Stomach (tissue), 9 donors: ENCODE data around the gene HMGCL. TPM values are rescaled to one million over a fixed set of nuclear protein-coding genes. Genes with fewer than 3 reads are reported as not detected.

ENCODE experiments used
- DNase-seq, 2 donors: peaks; one replicate each; pipeline versions ENCODE4 v3.0.0 to v3.0.0-alpha.2; 2013 to 2019
- H3K27ac ChIP-seq, 5 donors: fragments of 200-600 bp in 4 of 5; sonication (generic) in 4 of 5; one replicate each; pipeline ENCODE4 v1.5.1; 2013 to 2019; ENCODE audit warnings: mild to moderate bottlenecking in 1 of 5, moderate library complexity in 1 of 5
- H3K27me3 ChIP-seq, 3 donors: fragments of 200-600 bp; sonication (generic); one replicate each; pipeline ENCODE4 v1.5.1; 2017 to 2019; ENCODE audit warnings: mixed run types in 1 of 3
- H3K36me3 ChIP-seq, 4 donors: fragments of 200-600 bp; sonication (generic); 1 replicate in 3 of 4; 2 replicates in 1 of 4; pipeline ENCODE4 v1.5.1; 2016 to 2019
- H3K4me1 ChIP-seq, 4 donors: fragments of 200-600 bp; sonication (generic); one replicate each; pipeline ENCODE4 v1.5.1; 2016 to 2019
- H3K4me3 ChIP-seq, 4 donors: fragments of 200-600 bp; sonication (generic) in 3 of 4; one replicate each; pipeline ENCODE4 v1.5.1; 2016 to 2019; ENCODE audit warnings: mild to moderate bottlenecking in 1 of 4
- H3K9me3 ChIP-seq, 4 donors: fragments of 200-600 bp; sonication (generic); one replicate each; pipeline ENCODE4 v1.5.1; 2016 to 2019
- CTCF ChIP-seq, 7 experiments: fragments of 450-650 bp in 4 of 7; fragments of 200-600 bp in 3 of 7; sonication (generic) in 3 of 7; IDR thresholded peaks; one replicate each; pipeline ENCODE4 v1.5.1; 2016 to 2019; ENCODE audit warnings: antibody characterized with exemption in 7 of 7, control low read depth in 2 of 7, mild to moderate bottlenecking in 1 of 7
- EP300 ChIP-seq: sonication (generic); formaldehyde crosslinking; IDR thresholded peaks from one replicate; pipeline ENCODE4 v1.6.1; 2017; ENCODE audit warnings: antibody characterized with exemption
- POLR2A ChIP-seq, 4 donors: fragments of 450-650 bp; IDR thresholded peaks; one replicate each; pipeline ENCODE4 v1.6.1; 2016; ENCODE audit warnings: antibody characterized with exemption in 4 of 4, control low read depth in 2 of 4, mild to moderate bottlenecking in 1 of 4, moderate library complexity in 1 of 4
- POLR2AphosphoS5 ChIP-seq, 3 donors: sonication (generic); formaldehyde crosslinking; IDR thresholded peaks; one replicate each; pipeline ENCODE4 v1.6.1; 2016; ENCODE audit warnings: antibody characterized with exemption in 3 of 3
- WGBS, 5 donors: extraction: QIAGEN DNeasy Blood & Tissue Kit in 3 of 5; methylation state at CpG; one replicate each; pipeline versions ENCODE4 v1.1.5 to v1.1.7; 2013 to 2018; 5-methylcytosine and 5-hydroxymethylcytosine counted together
- intact Hi-C: fragments of 100-400 bp; cut with DNase I; formaldehyde crosslinking; loops from one replicate; pipeline ENCODE4 v1.15.1; 2023; ENCODE audit warnings: low total_unique reads
- polyA plus RNA-seq, 3 donors: library from polyadenylated mRNA; stranded (reverse); fragments of 200-250 nt; gene quantifications; one replicate each; pipeline ENCODE4 v1.2.3, GENCODE V29; 2013
- total RNA-seq, 5 donors: library from RNA; depleted of rRNA; stranded (reverse); fragments of >200 nt; gene quantifications; one replicate each; pipeline versions ENCODE4 v1.1.0 to v1.2.3, GENCODE V29; 2014 to 2016
- donor health status: healthy with polysubstance abuse.
- donor health status: Bipolar disorder and iron deficiency.
- donor health status: healthy.

HMGCL gene
- total and polyA plus RNA-seq, 8 donors: 20.1 to 71.0 (median 40.8) TPM; not detected in 1

- WGBS, 5 donors: 0 to 2% (median 0%) methylated on average over 39 to 82 of the region's 82 CpGs
- TF ChIP-seq POLR2AphosphoS5 (IDR thresholded peaks at IDR 0.05) (peak; percentile 92 to 99 (median 93)), POLR2A (IDR thresholded peaks at IDR 0.05) (peak in 1 of 4 donors; percentile 31), CTCF (IDR thresholded peaks at IDR 0.05) (no peak), EP300 (no peak)
- Histone ChIP-seq H3K4me3 (peak within 1 kb of the TSS; percentile 72 to 88 (median 84)), H3K36me3 (peaks cover 10 to 58% (median 41%) of the 10 kb centered on the region in 4 donors), H3K27ac (peak within 1 kb of the TSS; percentile 91 to 98 (median 96)), H3K4me1 (peaks cover 47 to 60% (median 54%) of the 10 kb centered on the region in 4 donors), H3K9me3 (no peaks in the 10 kb centered on the region), H3K27me3 (no peaks in the 10 kb centered on the region)
- intact Hi-C loops: no loop called here
- peak; percentile 98 to 99 for DNase-seq
These were observed 24.6 kb downstream of the HMGCL start, which contains the start of gene GALE for GRCh38 chr1:23800400-23801337. Gene GALE (minus strand): TSS chr1:23800754. CDS start chr1:23799007, 1,747 bp downstream.

DNA sequence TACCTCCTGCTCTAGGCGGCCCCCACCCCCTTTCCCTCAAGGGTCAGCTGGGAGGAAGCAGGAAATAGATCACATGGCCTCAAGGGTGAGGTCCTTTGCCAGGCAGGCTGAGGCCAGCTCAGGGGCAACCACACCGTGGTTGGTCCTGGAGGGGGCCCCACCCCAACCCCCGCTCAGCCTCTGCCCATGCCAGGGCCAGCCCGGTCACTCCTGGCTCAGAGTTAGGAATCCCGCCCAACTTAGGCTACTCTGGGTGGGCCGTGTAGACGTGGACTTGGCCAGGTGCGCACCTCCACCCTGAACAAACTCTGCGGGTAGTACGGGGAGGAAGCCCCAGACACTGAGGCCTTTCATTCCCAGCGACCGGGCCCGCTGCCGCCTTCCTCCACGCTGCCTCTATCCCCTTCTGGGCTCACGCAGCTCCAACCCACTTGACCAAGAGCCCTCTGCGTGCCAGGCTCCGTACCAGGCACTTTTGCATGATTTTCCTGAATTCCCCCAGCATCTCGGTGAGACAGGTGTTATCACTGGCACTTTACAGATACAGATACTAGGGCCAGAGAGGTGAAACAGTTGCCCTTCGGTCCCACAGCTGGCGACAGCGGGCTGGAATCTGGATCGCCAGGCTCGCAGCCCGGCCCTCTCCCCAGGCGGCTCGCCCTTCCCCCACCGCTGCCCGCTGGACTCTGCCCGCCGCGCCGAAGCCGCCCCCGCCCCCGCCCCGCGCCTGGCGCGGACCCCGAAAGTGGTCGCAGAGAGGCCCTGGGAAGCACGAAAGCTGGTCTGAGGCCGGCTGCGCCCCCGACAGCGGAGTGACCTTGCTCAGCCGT lies 25.4 kb downstream of the HMGCL start:
- H3K4me3 ChIP-seq: peak overlapping the region; percentile 72 to 88 (median 84)
- 1 to 5% (median 2%) methylated on average over 16 to 48 of the region's 48 CpGs for WGBS, 5 donors

DNA sequence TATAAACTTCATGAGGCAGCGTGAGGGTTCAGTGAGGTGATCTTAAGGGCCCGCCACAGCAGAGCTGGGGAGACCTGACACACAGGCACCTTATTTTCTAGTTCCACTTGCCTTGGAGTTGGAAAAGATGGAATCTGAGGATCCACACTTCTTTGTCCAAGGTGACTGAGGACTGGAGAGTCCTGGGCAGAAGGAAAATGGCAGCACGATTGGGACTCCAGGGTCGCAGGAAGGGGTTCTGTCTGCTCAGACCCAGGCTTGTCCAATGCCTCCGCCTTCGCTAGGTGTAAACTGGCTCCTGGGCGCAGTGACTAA lies 26.0 kb downstream of the HMGCL start:
- Histone ChIP-seq H3K27ac (peak overlapping the region; percentile 91 to 98 (median 96)), H3K36me3 (peaks cover 20 to 59% (median 50%) of the 10 kb centered on the region in 4 donors), H3K4me3 (peak overlapping the region; percentile 72 to 88 (median 84)), H3K27me3 (no peaks in the 10 kb centered on the region), H3K4me1 (peaks cover 56 to 72% (median 65%) of the 10 kb centered on the region in 4 donors), H3K9me3 (no peaks in the 10 kb centered on the region)
- intact Hi-C loops: no loop called here
- no peak for TF ChIP-seq POLR2AphosphoS5 (IDR thresholded peaks at IDR 0.05)
- TF ChIP-seq EP300: no peak
- no peak for TF ChIP-seq CTCF (IDR thresholded peaks at IDR 0.05)
- peak in 1 of 4 donors; percentile 26 for TF ChIP-seq POLR2A (IDR thresholded peaks at IDR 0.05)
- WGBS, 5 donors: 27 to 54% (median 43%) methylated on average over 7 of the region's 7 CpGs
- DNase-seq: no peak

More for the DNA sequence above, 25.4 kb downstream of the HMGCL start:
- peaks cover 50 to 66% (median 59%) of the 10 kb centered on the region in 4 donors for H3K4me1 ChIP-seq
- intact Hi-C loops: no loop called here
- H3K9me3 ChIP-seq: no peaks in the 10 kb centered on the region
- peak; percentile 93 to 95 for DNase-seq
- no peaks in the 10 kb centered on the region for H3K27me3 ChIP-seq
- peaks cover 14 to 58% (median 46%) of the 10 kb centered on the region in 4 donors for H3K36me3 ChIP-seq
- TF ChIP-seq CTCF (IDR thresholded peaks at IDR 0.05) (no peak), POLR2AphosphoS5 (IDR thresholded peaks at IDR 0.05) (peak; percentile 54 to 96 (median 92)), EP300 (no peak), POLR2A (IDR thresholded peaks at IDR 0.05) (peak in 2 of 4 donors; percentile 37 to 53)
- H3K27ac ChIP-seq: peak overlapping the region; percentile 91 to 98 (median 96)

GRCh38 chr1:23798662-23799142 lies 26.5 kb downstream of the HMGCL start:
- Histone ChIP-seq H3K4me1 (peaks cover 61 to 77% (median 70%) of the 10 kb centered on the region in 4 donors), H3K9me3 (no peaks in the 10 kb centered on the region), H3K27me3 (no peaks in the 10 kb centered on the region), H3K27ac (peak overlapping the region; percentile 91 to 98 (median 96)), H3K4me3 (peak overlapping the region; percentile 72 to 88 (median 84)), H3K36me3 (peaks cover 25 to 59% (median 53%) of the 10 kb centered on the region in 4 donors)
- WGBS, 5 donors: 25 to 70% (median 60%) methylated on average over 9 to 12 of the region's 12 CpGs
- DNase-seq: peak; percentile 24 to 83
- TF ChIP-seq CTCF (IDR thresholded peaks at IDR 0.05) (no peak), EP300 (no peak), POLR2AphosphoS5 (IDR thresholded peaks at IDR 0.05) (no peak), POLR2A (IDR thresholded peaks at IDR 0.05) (no peak)
- intact Hi-C loops: no loop called here
